Measurements from ENCODE around the gene RNF40.
"Not testable (repeated sequence)": the region's sequence is repeated elsewhere in the genome, so short reads cannot be mapped to it uniquely, and the experiment has no call there.

The RNF40 gene

DNA sequence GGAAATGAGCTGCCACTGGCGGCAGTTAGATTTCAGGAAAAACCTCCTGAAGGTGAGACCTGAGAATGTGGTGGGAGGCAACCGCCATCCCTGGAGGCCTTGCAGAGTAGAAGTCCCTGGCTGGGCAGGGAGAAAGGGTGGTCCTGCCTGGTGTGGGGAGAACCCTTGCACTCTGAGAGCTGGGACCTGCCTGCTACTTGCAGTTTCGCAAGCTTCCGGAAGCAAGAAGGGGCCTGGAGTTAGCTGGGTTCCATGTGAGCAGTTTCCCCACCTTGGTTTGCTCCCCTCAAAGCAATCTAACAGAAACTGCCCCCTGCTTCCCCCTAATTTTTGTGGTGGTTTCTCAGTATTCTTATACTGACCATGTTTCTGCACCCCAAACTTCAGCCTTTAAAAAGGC, 18.4 kb downstream of the RNF40 start:
- no peak for DNase-seq (ENCODE audit: low read depth, low spot score)

DNA sequence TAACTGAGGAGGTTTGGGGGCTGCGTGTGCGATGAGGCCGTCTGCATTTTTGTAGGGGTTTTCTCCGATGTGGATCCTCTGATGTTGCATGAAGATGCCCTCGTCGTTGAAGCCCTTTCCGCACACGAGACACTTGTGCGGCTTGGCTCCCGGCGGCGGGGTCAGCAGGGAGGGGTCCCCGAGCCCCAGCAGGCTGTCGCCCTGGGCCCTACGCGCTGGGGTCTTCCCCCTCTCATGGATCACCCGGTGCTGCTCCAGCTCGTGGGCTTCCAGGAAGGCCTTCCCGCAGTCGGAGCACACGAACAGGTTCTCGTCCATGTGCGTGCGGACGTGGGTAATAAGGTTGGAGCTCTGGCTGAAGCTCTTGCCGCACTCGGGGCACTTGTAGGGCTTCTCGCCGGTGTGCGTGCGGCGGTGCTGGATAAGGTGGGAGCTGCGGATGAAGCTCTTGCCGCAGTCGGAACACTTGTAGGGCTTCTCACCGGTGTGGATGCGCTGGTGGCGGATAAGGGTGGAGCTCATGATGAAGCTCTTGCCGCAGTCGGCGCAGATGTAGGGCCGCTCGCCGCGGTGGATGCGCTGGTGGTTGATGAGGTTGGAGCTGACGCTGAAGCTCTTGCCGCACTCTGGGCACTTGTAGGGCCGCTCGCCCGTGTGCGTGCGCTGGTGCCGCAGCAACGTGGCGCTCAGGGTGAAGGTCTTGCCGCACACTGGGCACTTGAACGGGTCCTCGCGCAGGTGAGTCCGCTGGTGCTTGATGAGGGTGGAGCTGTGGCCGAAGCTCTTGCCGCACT, 20.6 kb downstream of the RNF40 start:
- DNase-seq (ENCODE audit: low read depth, low spot score): no peak

DNA sequence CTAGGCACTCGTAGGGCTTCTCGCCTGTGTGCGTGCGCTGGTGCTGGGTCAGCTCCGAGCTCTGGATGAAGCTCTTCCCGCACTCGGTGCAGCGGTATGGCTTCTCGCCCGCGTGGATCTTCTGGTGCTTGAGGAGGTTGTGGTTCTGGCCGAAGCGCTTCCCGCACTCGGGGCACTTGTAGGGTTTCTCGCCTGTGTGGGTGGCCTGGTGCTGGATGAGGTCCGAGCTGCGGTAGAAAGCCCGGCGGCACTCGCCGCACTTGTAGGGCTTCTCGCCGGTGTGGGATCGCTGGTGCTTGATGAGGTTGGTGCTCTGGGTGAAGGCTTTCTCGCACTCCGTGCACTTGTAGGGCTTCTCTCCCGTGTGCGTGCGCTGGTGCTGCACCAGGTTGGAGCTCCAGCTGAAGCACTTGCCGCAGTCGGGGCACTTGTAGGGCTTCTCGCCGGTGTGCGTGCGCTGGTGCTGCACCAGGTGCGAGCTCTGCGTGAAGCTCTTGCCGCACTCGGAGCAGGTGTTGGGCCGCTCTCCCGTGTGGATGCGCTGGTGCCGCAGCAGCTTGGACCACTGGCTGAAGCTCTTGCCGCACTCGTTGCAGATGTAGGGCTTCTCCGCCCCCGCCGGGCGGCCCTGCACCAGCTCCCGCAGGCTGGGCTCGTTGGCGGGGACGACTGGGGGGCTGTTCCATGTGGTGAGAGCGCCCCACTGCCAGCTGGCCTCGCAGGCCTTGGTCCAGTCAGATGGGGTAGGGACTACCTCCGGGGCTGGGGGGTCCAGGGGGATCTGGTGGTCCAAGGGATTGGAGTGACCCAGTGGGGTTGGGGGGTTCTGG, 21.4 kb downstream of the RNF40 start:
- no peak for DNase-seq (ENCODE audit: low read depth, low spot score)

DNA sequence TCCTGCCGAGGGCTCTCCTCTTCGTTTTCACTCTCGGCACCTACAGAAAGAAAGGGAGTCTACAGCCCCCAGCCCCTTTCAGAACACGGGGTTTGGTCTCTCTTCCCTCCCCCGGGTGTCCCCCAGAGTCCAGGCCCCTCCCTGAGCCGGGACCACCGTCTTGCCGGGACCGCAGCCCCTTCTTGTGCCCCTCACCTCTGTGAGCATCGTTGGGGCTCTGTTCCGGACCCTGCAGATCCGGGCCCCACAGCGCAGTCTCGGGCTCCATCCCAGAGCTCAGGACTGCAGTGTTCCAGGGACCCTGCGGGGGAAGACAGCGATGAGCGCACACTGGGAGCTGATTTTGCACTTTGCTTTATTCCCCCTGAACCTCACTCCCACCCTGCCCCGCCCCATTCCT, 22.1 kb downstream of the RNF40 start:
- DNase-seq (ENCODE audit: low read depth, low spot score): no peak

DNA sequence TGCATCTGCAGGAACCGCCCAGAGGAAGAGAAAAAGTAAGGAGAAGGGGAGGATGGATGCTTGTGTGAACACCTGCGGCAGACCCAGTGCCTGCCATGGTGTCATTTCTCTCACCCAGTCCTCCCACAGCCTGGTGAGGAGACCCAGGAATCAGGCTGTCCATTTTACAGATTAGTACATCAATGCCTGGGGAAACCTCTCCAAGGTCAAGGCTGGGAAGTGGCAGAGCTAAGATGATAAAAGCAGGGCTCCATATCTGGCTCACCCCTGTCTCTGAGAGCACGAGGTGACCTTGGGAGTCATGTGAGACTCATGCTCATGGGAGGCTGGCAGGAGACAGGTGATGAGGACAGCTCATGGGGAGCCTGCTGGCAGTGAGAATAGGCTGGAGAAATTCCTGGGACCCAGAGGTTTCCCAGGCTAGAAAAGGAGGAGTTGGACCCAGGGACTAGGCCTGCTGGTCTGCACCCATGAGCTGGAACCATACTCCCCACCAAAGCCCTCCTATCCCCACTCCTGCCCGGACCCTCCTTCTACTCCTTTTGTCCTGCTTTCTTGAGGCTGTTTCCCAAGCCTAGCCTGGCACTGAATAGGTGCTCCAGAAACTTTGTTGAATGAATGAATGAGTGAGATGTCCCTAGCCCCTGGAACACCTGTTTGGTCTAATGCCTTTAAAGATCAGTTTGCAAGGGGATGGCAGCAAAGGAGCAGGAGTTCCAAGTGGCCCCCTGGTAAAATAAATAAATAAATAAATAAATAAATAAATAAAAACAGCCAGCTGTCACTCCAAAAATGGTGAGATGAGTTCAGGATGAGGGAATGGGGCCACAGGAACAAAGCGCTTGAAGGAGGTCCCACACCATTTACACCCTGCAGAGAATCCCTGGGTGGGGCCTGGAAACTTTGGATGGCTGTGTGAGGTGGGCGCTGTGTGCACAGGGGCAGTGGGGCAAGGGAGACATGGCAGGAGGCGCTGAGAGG, 23.3 kb downstream of the RNF40 start:
- DNase-seq (ENCODE audit: low read depth, low spot score): no peak

DNA sequence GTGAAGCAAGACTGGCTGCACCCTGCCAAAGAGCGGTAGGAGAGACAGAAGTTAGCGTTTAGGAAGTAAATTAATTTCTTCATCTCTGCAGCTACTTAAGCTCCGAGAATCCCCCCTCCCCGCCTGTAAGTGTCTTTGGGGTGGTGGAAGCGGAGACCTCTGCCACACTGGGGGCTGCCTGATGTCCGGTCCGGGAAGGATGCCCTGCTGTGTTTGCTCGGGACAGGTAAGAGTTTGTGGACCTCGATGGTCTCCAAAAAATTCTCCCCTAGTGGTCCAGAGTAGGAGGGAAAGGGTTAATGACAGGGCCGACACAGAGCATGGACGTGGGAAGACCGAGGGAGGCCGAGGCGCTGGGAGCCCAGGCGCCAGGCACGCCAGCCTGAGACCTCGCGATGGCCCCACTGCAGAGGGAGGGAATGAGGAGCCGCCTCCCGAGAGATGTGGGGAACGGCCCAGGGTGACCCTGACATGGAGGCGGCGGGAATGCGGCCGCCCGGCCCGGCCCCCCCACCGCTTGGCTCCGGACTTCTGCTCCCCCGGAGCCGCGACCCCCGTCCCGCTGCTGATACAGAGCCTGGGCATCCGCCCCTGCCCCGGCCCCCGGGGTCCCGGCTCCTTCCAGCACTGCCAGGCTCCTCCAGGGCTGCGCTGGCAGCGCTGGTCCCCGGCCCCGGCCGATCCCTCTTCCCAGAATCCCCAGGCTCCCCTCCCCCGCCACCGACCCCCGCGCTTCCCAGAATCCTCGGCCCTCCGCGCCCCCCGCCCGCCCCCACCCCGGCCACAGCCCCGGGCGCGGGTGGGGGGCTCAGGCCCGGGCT, 24.2 kb downstream of the RNF40 start:
- no peak for DNase-seq (ENCODE audit: low read depth, low spot score)

DNA sequence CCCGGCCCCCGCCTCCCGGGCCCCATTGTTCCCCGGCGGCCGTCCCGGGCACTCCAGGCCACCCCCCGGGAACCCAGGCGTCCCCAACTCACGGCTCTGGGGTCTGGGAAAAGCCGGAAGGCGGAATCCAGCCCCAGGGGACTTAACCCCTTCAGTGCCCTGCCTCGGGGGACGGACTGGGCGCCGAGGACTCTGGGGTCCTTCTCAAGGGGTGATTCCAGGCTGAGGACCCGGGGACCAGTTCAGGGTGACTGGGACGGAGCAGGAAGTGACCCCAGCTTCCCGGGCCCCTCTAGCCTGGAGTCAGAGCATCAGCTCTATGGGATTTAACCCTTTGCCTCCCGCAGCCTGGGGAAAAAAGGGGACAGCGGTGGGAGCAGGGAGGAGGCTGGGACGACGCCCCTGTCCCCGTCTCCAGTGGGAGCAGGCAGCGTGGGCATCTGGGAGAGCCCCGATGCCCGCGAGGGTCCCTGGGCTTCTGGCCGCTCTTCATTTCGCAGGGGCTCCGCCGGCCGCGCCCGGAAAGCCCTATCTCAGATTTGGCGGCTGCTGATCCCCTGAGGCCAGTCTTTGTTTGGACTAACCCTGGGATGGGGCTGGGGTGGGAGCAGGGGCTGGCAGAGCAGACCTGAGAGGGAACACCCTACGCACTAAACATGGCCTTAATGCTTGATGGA, 25.0 kb downstream of the RNF40 start, which contains the start of gene ZNF629:
TSS of gene ZNF629 (minus strand) at position 270 of the 677 bp plus-strand sequence. CDS start 2,723 bp downstream, outside the sequence.
- DNase-seq (ENCODE audit: low read depth, low spot score): no peak

DNA sequence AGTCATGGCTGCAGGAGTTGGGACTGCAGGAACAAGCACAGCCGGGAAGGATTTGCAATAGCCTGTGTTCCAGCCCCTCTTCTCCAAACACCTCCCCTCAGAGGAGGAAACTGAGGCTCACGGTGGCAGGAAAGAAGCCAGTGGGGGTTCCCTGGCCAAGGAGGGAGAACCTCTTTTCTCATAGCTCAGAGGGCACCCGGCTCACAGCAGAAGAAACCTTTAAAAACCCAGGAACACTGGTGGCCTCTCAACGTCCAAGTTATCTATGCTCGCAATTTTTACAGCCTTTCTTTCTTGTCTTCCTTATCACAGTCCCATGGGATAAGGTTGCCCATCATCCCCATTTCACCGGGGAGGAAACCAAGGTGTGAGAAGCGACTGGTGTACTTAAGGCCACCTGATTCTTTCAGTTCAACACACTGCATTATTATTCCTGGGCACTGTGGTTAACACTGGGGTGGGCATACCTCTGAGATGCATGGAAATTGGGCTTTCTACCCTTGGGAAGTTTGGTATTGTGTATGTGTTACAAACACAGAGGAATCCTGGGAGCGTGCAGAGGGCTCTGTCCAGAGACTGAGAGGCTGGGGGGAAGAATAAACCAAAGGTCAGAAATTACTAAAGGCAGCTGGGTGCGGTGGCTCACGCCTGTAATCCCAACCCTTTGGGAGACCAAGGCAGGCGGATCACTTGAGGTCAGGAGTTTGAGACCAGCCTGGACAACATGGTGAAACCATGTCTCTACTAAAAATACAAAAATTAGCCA, 25.7 kb downstream of the RNF40 start:
- no peak for DNase-seq (ENCODE audit: low read depth, low spot score)

DNA sequence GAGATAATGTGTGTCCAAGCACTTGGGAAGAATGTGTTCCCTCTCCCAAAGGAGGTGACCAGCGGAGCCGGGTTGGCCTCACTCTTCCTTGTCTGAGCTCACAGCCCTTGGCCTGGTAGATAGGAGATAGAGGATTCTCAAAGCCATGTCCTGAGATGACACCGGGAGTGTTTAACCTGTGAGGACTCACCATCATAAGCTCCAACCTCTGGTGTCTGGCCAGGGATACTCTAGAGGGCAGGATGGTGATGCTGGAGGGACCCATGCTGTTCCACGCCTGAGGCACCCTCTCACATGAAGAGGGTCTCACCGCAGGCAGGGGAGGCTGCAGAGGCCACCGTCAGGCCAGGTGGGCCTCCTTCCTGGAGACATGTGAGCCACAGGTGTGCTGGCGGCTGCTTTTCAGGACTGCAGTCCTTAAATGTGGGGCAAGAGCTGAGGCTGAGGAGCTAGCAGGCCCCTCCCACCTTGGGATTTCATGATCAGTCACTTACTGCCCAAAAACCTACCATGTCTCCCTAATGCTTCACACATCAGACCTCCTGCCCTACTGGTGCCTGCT, 31.5 kb downstream of the RNF40 start:
- no peak for DNase-seq (ENCODE audit: low read depth, low spot score)

DNA sequence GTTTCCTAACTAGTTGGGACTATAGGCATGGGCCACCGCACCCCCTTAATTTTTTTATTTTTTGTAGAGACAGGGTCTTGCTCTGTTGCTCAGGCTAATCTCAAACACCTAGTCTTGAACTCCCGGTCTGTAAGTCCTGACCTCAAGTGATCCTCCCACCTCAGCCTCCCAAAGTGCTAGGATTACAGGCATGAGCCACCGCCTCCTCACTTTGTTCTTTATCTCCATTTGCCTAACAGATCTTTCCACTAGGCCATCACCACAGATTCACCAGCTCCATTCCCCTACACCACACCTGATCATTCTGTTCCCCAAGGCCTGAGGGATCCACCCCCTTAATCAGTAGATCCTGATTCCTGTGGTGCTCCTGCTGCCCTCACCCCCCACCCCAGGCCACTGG, 32.5 kb downstream of the RNF40 start:
- DNase-seq (ENCODE audit: low read depth, low spot score): no peak

DNA sequence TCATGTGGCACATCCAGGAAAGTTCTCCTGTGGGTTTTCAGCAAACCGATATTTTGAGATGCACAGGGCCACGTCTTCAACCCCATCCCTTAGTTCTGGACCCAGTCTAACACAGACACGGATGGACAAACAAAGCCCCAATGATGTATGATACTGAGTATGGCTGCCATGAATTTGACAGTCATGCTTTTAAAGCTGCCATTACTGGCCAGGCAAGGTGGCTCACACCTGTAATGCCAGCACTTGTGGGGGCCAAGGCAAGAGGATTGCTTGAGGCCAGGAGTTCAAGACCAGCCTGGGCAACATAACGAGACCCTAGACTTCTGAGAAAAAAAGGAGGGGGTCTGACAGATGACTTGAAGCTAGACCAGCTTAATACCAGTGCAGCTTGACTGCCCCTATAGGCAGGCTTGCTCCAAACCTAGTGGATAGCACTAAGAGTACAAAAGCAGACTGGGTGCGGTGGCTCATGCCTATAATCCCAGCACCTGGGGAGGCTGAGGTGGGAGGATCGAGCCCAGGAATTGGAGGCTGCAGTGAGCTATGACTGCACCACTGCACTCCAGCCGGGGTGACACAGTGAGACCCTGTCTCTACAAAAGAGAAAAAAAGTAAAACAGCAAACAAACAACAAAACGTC, 35.7 kb downstream of the RNF40 start:
- DNase-seq (ENCODE audit: low read depth, low spot score): no peak

DNA sequence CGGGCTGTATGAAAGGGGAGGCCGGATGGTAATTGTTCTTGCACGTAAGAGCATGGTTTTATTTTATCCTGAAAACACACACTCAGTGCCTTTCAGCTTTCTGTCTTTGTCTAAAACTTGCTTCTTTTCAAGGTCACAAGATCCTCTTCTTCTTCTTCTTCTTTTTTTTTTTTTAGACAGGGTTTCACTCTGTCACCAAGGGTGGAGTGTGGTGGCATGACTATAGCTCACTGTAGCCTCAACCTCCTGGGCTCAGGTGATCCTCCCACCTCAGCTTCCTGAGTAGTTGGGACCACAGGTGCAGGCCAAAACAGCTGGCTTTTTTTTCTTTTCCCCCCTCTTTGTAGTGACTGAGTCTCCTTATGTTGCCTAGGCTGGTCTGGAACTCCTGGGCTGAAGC, 40.8 kb downstream of the RNF40 start:
- no peak for DNase-seq (ENCODE audit: low read depth, low spot score)

DNA sequence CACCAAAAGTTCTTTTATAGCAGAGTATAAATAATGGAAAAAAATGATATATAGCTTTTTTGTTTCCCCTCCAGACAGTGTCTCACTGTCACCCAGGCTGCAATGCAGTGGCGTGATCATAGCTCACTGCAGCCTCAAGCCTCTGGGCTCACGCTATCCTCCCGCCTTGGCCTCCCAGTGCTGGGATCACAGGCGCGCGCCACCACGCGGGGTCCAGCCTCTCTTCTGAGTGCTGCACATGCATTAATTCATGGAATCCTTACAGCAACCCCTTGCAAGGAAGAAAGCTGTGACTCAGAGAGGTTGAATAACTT, 42.9 kb downstream of the RNF40 start:
- DNase-seq (ENCODE audit: low read depth, low spot score): no peak

DNA sequence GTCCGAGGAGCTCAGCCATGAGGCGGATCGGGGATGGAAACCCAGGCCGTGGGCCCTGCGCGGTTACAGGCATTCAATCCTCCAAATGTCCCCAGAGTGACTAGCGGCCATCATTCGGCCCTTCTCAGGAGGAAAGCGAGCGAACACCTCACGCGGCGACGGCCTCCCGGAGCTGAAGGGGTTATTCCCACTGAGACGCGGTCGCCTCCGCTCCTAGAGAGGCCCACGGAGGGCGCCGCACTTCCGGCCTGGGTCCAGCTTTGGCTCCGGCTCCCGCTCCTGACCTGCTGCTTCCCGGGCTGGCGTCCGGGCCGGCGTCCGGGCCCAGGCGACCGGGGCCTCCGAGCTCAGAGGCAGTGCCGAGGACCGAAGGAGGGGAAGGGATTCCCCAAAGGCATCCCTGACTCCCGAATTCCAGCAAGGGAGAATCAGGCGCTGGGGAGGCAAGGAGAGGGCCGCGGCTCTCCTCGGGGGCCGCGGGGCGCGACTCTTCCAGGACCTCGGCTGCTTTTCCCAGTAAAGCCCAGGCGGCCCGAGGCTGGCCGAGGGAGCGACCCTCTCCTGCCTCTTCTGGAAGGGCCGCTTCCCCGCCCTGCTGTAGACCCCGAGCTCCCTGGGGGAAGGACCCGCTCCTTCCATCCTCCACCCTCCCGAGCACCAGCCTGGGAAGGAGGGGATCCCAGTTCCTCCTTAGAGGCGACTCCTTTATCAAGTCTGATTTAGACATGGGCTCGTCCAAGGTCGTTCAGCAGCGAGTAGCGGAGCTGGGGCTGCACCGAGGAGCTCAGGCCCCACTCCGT, 43.4 kb downstream of the RNF40 start:
- DNase-seq (ENCODE audit: low read depth, low spot score): no peak

DNA sequence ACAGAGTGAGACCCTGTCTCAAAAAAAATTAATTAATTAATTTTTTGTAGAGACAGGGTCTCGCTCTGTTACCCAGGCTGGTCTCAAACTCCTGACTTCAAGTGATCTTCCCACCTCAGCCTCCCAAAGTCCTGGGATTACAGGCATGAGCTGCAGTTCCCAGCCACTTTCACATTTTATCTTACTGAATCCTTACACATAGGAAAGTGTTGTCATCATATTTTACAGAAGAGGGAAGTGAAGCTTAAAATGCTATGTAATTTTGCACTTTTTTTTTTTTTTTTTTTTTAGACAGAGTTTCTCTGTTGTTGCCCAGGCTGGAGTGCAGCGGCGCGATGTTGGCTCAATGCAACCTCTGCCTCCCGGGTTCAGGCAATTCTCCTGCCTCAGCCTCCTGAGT, 46.0 kb downstream of the RNF40 start:
- DNase-seq (ENCODE audit: low read depth, low spot score): no peak

DNA sequence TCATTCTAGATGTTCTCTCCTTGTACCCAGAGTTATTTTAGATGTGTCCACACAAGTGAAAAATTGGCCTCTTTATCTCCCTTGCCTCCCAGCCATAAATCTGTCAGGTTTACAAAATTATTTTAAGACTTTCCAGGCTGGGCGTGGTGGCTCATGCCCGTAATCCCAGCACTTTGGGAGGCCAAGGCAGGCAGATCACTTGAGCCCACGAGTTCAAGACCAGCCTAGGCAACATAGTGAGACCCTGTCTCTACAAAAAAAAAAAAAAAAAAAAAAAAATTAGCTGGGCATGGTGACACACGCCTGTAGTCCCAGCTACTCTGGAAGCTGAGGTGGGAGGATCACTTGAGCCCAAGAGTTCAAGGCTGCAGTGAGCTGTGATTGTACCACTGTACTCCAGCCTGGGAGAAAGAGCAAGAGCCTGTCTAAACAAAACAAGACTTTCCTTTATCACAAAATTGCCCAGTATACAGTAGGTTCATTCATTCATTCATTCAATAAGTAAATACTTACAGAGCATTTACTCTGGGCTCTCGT, 46.8 kb downstream of the RNF40 start:
- DNase-seq (ENCODE audit: low read depth, low spot score): not testable (repeated sequence)

DNA sequence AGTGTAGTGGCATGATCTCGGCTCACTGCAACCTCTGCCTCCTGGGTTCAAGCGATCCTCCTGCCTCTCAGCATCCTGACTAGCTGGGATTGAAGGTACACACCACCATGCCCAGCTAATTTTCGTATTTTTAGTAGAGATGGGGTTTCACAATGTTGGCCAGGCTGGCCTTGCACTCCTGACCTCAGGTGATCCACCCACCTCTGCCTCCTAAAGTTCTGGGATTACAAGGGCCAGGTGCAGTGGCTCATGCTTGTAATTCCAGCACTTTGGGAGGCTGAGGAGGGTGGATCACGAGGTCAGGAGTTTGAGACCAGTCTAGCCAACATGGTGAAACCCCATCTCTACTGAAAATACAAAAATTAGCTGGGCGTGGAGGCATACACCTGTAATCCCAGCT, 47.6 kb downstream of the RNF40 start:
- not testable (repeated sequence) for DNase-seq (ENCODE audit: low read depth, low spot score)

DNA sequence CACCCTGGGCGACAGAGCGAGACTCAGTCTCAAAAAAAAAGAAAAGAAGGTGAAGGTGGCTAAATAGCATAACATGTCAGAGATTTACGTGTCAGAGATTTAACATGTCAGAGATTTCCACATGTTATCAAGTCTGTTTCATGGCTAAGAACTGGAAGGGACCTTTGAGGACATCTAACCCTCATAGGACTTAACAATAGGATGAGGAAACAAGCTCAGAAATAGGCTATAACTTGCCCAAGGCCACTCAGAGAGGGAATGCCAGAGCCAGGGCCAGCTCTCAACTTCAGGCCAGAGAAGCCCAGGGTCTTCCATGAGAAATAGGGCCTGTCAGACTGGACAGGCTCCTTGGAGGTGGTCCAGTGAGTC, 51.7 kb downstream of the RNF40 start:
- no peak for DNase-seq (ENCODE audit: low read depth, low spot score)

Measured in brain pericyte (primary cell).